HEK293 (cell line): ENCODE results near the gene SLK.
A peak's percentile ranks its signal among the peaks of the same experiment; 100 is the strongest.

Experiments
- AEBP2 ChIP-seq: fragments of 450-650 bp; formaldehyde crosslinking; IDR thresholded peaks from 2 replicates; pipeline ENCODE4 v1.5.1; 2016; ENCODE audit warnings: missing biosample characterization, missing genetic modification characterization, borderline replicate concordance
- BCL11A ChIP-seq: fragments of 450-650 bp; formaldehyde crosslinking; IDR thresholded peaks from 2 replicates; pipeline ENCODE4 v1.5.1; 2016; ENCODE audit warnings: low read depth, missing biosample characterization, missing genetic modification characterization
- EGR2 ChIP-seq: fragments of 450-650 bp; formaldehyde crosslinking; IDR thresholded peaks from 2 replicates; pipeline ENCODE4 v1.5.1; 2016; ENCODE audit warnings: low read depth, missing biosample characterization, missing genetic modification characterization
- GLIS2 ChIP-seq: fragments of 450-650 bp; formaldehyde crosslinking; IDR thresholded peaks from 2 replicates; pipeline ENCODE4 v1.5.1; 2016; ENCODE audit warnings: missing biosample characterization, missing genetic modification characterization
- MZF1 ChIP-seq: fragments of 450-650 bp; formaldehyde crosslinking; IDR thresholded peaks from 2 replicates; pipeline ENCODE4 v1.5.1; 2017; ENCODE audit warnings: missing biosample characterization, missing genetic modification characterization, borderline replicate concordance
- PRDM1 ChIP-seq: fragments of 450-650 bp; formaldehyde crosslinking; IDR thresholded peaks from 2 replicates; pipeline ENCODE4; 2016; ENCODE audit warnings: missing biosample characterization, missing genetic modification characterization
- TRIM28 ChIP-seq: IDR thresholded peaks from 2 replicates; pipeline ENCODE4 v1.6.1; 2011; ENCODE audit warnings: low read length, control low read depth, borderline replicate concordance
- TSHZ1 ChIP-seq: fragments of 450-650 bp; formaldehyde crosslinking; IDR thresholded peaks from 2 replicates; pipeline ENCODE4 v1.5.1; 2016; ENCODE audit warnings: missing biosample characterization, missing genetic modification characterization, borderline replicate concordance
- WT1 ChIP-seq: fragments of 450-650 bp; formaldehyde crosslinking; IDR thresholded peaks from 2 replicates; pipeline ENCODE4 v1.5.1; 2016; ENCODE audit warnings: missing biosample characterization, missing genetic modification characterization
- ZBTB26 ChIP-seq: fragments of 450-650 bp; formaldehyde crosslinking; optimal IDR thresholded peaks from 2 replicates; pipeline ENCODE3; 2016; ENCODE audit warnings: missing biosample characterization, mild to moderate bottlenecking, missing genetic modification characterization
- ZNF10 ChIP-seq: fragments of 450-650 bp; formaldehyde crosslinking; IDR thresholded peaks from 2 replicates; pipeline ENCODE4 v1.5.1; 2017; ENCODE audit warnings: missing biosample characterization, missing genetic modification characterization
- ZNF174 ChIP-seq: fragments of 450-650 bp; formaldehyde crosslinking; IDR thresholded peaks from 2 replicates; pipeline ENCODE4 v1.5.0; 2017; ENCODE audit warnings: missing biosample characterization, mild to moderate bottlenecking, missing genetic modification characterization
- ZNF175 ChIP-seq: fragments of 450-650 bp; formaldehyde crosslinking; IDR thresholded peaks from 2 replicates; pipeline ENCODE4 v1.5.1; 2016; ENCODE audit warnings: missing biosample characterization, missing genetic modification characterization
- ZNF248 ChIP-seq: fragments of 450-650 bp; formaldehyde crosslinking; IDR thresholded peaks from 2 replicates; pipeline ENCODE4 v1.5.1; 2017; ENCODE audit warnings: missing biosample characterization, missing genetic modification characterization
- ZNF362 ChIP-seq: fragments of 450-650 bp; formaldehyde crosslinking; IDR thresholded peaks from 2 replicates; pipeline ENCODE4 v1.5.1; 2016; ENCODE audit warnings: missing biosample characterization, missing genetic modification characterization
- ZNF391 ChIP-seq: fragments of 450-650 bp; formaldehyde crosslinking; IDR thresholded peaks from 2 replicates; pipeline ENCODE4 v1.5.1; 2016; ENCODE audit warnings: low read depth, missing biosample characterization, missing genetic modification characterization, borderline replicate concordance
- ZNF398 ChIP-seq: fragments of 450-650 bp; formaldehyde crosslinking; IDR thresholded peaks from 2 replicates; pipeline ENCODE4 v1.5.1; 2017; ENCODE audit warnings: missing biosample characterization, missing genetic modification characterization
- ZNF513 ChIP-seq: fragments of 450-650 bp; IDR thresholded peaks from 2 replicates; pipeline ENCODE4 v1.5.1; 2018; ENCODE audit warnings: missing biosample characterization, missing genetic modification characterization
- ZNF514 ChIP-seq: fragments of 450-650 bp; formaldehyde crosslinking; IDR thresholded peaks from 2 replicates; pipeline ENCODE4 v1.5.1; 2016; ENCODE audit warnings: missing biosample characterization, missing genetic modification characterization
- ZNF530 ChIP-seq: fragments of 450-650 bp; formaldehyde crosslinking; IDR thresholded peaks from 2 replicates; pipeline ENCODE4 v1.5.1; 2016; ENCODE audit warnings: low read depth, missing biosample characterization, missing genetic modification characterization
- ZNF561 ChIP-seq: fragments of 450-650 bp; IDR thresholded peaks from 2 replicates; pipeline ENCODE4 v1.5.1; 2018; ENCODE audit warnings: missing biosample characterization, missing genetic modification characterization, borderline replicate concordance
- ZNF639 ChIP-seq: fragments of 450-650 bp; formaldehyde crosslinking; IDR thresholded peaks from 2 replicates; pipeline ENCODE4 v1.5.1; 2016; ENCODE audit warnings: missing biosample characterization, missing genetic modification characterization
- ZNF701 ChIP-seq: fragments of 450-650 bp; formaldehyde crosslinking; IDR thresholded peaks from 2 replicates; pipeline ENCODE4 v1.5.1; 2016; ENCODE audit warnings: missing biosample characterization, missing genetic modification characterization
- ZNF747 ChIP-seq: fragments of 450-650 bp; formaldehyde crosslinking; IDR thresholded peaks from 2 replicates; pipeline ENCODE4 v1.5.1; 2016; ENCODE audit warnings: missing biosample characterization, missing genetic modification characterization
- ZNF792 ChIP-seq: fragments of 450-650 bp; formaldehyde crosslinking; IDR thresholded peaks from 2 replicates; pipeline ENCODE4 v1.5.1; 2016; ENCODE audit warnings: missing biosample characterization, missing genetic modification characterization
- ZNF830 ChIP-seq: fragments of 450-650 bp; IDR thresholded peaks from 2 replicates; pipeline ENCODE4 v1.5.0; 2018; ENCODE audit warnings: missing biosample characterization, missing genetic modification characterization, low read depth, mild to moderate bottlenecking, moderate library complexity
- ZNF837 ChIP-seq: fragments of 450-650 bp; formaldehyde crosslinking; IDR thresholded peaks from 2 replicates; pipeline ENCODE4 v1.5.1; 2016; ENCODE audit warnings: missing biosample characterization, missing genetic modification characterization

SLK gene

GRCh38 chr10:103979530-103979929 is 12.6 kb downstream of the SLK start (continued):
- TF ChIP-seq ZBTB26 (tag by site-specific recombination), result no peak
- TF ChIP-seq ZNF530 (tag by site-specific recombination), result no peak
- no peak for TF ChIP-seq MZF1
- no peak for TF ChIP-seq ZNF837 (tag by site-specific recombination)
- no peak for TF ChIP-seq ZNF792 (tag by site-specific recombination)
- no peak for TF ChIP-seq WT1 (tag by site-specific recombination)
- TF ChIP-seq EGR2 (tag by site-specific recombination), result no peak
- no peak for TF ChIP-seq AEBP2 (tag by site-specific recombination)
- no peak for TF ChIP-seq ZNF175 (tag by site-specific recombination)
- no peak for TF ChIP-seq ZNF174 (tag by site-specific recombination)
- TF ChIP-seq TSHZ1, result peak; percentile 45; the same call in 1 of the 2 replicates
- no peak for TF ChIP-seq ZNF561 (tag by site-specific recombination)
- no peak for TF ChIP-seq ZNF830 (tag by site-specific recombination)
- TF ChIP-seq ZNF513 (tag by site-specific recombination), result no peak
- TF ChIP-seq ZNF639 (tag by site-specific recombination), result peak; percentile 85
- TF ChIP-seq ZNF362 (tag by site-specific recombination), result peak; percentile 57; the same call in 1 of the 2 replicates
- TF ChIP-seq ZNF10 (tag by site-specific recombination), result peak; percentile 71
- peak; percentile 45; the same call in 1 of the 2 replicates for TF ChIP-seq BCL11A (tag by site-specific recombination)
- TF ChIP-seq ZNF391 (tag by site-specific recombination), result no peak
- no peak for TF ChIP-seq PRDM1 (tag by site-specific recombination)
- TF ChIP-seq TRIM28, result no peak
- TF ChIP-seq ZNF701 (tag by site-specific recombination), result no peak
- no peak for TF ChIP-seq GLIS2 (tag by site-specific recombination)
- no peak for TF ChIP-seq ZNF398 (tag by site-specific recombination)
- TF ChIP-seq ZNF747 (tag by site-specific recombination), result no peak
- no peak for TF ChIP-seq ZNF248 (tag by site-specific recombination)
- no peak for TF ChIP-seq ZNF514 (tag by site-specific recombination)
